Adipocyte (in vitro differentiated cells): ENCODE data around the gene BTBD2.

ENCODE experiments used
- DNase-seq: peaks from one replicate; pipeline ENCODE4 v3.0.0-alpha.2; 2015; ENCODE audit warnings: low read depth
- H3K27me3 ChIP-seq: replicated peaks from 2 replicates; pipeline ENCODE4 v1.7.0; 2013; ENCODE audit warnings: mild to moderate bottlenecking, low read length, moderate library complexity; ENCODE audit not compliant: control insufficient read depth, insufficient read depth
- H3K36me3 ChIP-seq: 2 replicates; pipeline ENCODE4 v1.7.0; 2013; ENCODE audit warnings: low read length, mild to moderate bottlenecking, moderate library complexity; ENCODE audit not compliant: control insufficient read depth, insufficient read depth, severe bottlenecking
- H3K4me1 ChIP-seq: 2 replicates; pipeline ENCODE4 v1.7.0; 2013; ENCODE audit warnings: mild to moderate bottlenecking, low read length, moderate library complexity; ENCODE audit not compliant: control insufficient read depth, insufficient read depth
- H3K4me3 ChIP-seq: 2 replicates; pipeline ENCODE4 v1.7.0; 2013; ENCODE audit warnings: mild to moderate bottlenecking, low read length, moderate library complexity
- H3K9ac ChIP-seq: 2 replicates; pipeline ENCODE4 v1.7.0; 2013; ENCODE audit warnings: mild to moderate bottlenecking, low read length, moderate library complexity
- H3K9me3 ChIP-seq: 2 replicates; pipeline ENCODE4 v1.7.0; 2013; ENCODE audit warnings: mild to moderate bottlenecking, low read length, moderate library complexity; ENCODE audit not compliant: control insufficient read depth

BTBD2 gene

DNA sequence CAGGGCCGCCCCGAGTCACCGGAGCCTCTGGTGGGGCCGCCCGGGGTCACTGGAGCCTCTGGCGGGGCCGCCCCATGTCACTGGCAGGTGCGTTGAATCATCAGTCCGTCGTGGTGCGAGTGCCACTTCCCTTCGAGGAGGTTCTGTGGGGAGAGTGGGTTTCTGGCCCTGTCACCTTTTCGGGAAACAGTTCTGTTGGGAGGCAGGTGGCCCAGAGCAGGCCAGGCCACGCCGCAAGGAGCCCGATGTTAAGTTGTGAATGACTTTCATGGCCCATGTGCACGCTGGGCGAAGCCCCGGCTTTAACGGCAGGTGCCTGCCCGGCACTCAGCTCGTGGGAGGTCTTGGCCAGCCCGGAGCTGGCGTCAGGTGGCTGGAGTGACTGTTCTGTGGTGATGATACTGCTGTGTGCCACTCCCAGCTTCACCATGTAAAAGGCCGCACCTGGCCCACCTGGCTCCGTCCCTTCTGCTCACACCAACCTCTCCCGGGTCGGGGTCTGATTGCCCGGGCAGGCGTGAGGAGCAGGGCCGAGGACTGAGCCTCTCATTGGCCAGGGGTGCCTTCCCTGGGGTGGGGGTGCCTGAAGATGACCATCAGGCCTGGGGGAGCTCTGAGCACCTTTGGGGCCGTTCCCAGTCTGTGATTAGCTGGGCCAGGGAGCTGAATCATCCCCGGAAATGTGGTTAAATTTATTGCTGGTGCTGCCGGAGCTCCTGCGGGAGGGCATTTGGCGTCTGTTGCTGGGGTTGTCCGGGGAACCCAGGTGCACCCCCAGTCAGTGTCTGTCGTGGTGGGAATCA is 45.3 kb downstream of the BTBD2 start:
- Histone ChIP-seq H3K4me1 (no peaks in the 10 kb centered on the region), H3K27me3 (no peaks in the 10 kb centered on the region), H3K36me3 (peaks cover 11% of the 10 kb centered on the region), H3K4me3 (no peak overlapping the region), H3K9ac (no peak overlapping the region), H3K9me3 (no peaks in the 10 kb centered on the region)
- no peak for DNase-seq

DNA sequence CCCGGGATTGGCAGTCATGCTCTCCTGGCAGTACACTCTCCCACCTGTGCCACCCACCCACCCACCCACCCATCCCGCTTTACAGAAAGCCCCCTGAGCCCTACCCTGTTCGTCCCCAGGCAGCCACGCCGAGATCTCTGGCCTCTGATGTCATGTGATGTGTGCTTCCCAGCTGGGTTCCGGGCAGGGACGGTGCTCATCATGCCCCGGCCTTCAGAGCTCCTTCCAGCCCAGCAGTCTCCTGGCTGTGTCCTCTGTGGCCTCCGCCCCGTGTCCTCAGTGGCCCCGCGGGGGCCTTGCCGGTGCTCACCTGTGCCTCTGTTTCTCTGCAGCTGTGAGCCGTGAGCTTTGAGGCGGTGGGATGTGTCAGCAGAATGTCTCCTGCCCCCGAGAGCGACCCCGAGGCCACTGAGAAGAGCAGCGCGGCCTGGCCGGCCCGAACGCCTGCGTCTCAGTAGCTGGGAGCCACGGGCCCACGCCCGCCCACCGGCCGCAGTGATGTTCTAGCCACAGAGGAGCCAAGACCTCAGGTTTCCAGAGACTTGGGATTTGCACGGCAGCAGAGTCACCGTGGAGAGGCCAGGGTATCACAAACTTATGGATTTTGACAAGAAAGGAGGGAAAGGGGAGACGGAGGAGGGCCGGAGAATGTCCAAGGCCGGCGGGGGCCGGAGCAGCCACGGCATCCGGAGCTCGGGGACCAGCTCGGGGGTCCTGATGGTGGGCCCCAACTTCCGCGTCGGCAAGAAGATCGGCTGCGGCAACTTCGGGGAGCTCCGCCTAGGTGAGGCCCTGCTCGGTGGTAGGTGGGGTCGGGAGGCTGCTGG is 46.1 kb downstream of the BTBD2 start:
- Histone ChIP-seq H3K4me1 (no peaks in the 10 kb centered on the region), H3K4me3 (no peak overlapping the region), H3K27me3 (no peaks in the 10 kb centered on the region), H3K9ac (no peak overlapping the region), H3K36me3 (peaks cover 7% of the 10 kb centered on the region), H3K9me3 (no peaks in the 10 kb centered on the region)
- DNase-seq = no peak

DNA sequence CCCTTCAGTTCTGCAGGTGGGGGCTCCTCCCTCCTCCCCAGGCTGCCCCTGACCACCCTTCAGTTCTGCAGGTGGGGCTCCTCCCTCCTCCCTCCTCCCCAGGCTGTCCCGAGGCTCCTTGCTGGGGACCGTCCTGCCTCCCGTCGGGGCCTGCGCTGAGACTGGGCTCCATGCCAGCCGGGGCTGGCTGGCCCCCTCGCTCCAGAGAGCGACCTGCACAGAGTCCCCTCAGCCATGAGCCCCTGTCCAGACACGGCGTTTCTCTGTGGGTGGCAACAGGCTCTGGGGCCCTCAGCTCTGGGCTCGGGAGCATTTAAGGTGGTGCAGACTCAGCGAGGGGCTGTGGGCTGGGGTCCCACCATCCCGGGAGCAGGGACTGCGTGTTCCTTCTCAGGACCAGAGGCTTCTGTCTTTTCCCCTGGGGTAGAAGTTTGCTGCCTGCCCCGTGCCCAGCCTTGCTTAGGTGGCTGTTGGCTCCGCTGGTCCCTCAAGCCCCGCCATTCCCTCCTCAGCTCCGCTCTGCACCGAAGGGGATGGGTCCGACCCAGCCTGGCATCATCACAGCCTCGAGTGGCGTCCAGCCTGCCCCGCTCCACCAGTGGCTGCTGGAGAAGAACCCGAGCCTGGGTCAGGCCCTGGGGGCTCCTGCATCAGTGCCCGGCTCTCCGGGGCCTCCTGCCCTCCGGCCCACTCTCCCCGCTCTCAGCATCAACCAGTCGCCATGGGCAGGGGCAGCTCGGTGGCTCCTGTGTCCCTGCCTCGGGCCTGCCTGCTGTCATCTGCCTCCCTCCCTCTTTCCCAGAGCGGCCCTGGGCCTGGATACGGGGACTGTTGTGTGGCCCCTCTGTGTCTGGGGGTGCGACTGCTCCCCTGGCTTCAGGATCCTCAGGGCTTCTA is 47.0 kb downstream of the BTBD2 start:
- Histone ChIP-seq H3K27me3 (no peaks in the 10 kb centered on the region), H3K4me3 (no peak overlapping the region), H3K36me3 (peaks cover 7% of the 10 kb centered on the region), H3K9me3 (no peaks in the 10 kb centered on the region), H3K4me1 (no peaks in the 10 kb centered on the region), H3K9ac (no peak overlapping the region)
- DNase-seq = no peak

DNA sequence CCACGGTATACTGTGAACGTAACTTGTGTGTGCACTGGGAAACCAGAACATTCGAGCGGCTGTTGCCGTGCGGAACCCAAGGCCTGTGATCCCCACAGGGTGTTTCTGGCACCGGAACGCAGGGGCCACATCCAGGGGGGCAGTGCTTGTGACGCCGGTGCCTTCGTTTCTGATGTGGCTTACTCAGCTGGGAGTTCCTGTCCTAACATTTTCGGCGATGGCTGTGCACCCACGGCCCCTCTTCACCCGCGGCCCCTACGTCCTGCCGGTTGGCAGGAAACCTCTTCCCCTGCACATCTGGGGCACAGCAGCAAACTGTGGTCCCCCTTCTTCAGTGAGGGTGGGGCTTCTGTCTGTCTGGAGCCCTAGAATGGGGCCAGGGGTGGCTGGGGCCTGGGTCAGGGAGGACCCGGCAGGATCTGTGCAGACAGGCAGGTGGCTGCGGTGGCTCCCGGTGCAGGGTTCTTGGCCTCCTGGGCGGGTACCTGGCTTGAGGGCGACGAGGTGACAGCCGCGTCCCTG is 48.4 kb downstream of the BTBD2 start:
- Histone ChIP-seq H3K36me3 (peaks cover 11% of the 10 kb centered on the region), H3K4me3 (no peak overlapping the region), H3K27me3 (no peaks in the 10 kb centered on the region), H3K9me3 (no peaks in the 10 kb centered on the region), H3K9ac (no peak overlapping the region), H3K4me1 (no peaks in the 10 kb centered on the region)
- DNase-seq = no peak

DNA sequence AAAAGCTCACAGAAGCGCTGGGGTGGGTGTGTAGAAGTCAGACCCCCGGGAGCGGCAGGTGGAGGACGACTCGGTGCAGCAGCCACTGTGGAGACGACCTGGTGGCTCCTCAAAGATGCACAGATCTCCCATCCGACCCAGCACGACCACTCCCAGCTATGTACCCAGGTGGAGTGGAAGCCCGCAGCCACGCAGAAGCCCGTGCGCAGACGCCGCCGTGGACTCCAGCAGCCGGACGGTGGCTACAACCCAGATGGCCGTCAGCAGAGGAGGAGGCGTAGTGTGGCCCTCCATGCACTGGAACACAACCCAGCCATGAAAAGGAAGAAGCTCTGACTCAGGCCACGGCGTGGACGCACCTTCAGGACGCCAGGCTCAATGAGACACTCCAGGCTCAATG is 52.8 kb downstream of the BTBD2 start:
- no peaks in the 10 kb centered on the region for H3K4me1 ChIP-seq
- H3K4me3 ChIP-seq = no peak overlapping the region
- no peak overlapping the region for H3K9ac ChIP-seq
- no peaks in the 10 kb centered on the region for H3K27me3 ChIP-seq
- H3K9me3 ChIP-seq = no peaks in the 10 kb centered on the region
- no peak for DNase-seq
- H3K36me3 ChIP-seq = peaks cover 7% of the 10 kb centered on the region

DNA sequence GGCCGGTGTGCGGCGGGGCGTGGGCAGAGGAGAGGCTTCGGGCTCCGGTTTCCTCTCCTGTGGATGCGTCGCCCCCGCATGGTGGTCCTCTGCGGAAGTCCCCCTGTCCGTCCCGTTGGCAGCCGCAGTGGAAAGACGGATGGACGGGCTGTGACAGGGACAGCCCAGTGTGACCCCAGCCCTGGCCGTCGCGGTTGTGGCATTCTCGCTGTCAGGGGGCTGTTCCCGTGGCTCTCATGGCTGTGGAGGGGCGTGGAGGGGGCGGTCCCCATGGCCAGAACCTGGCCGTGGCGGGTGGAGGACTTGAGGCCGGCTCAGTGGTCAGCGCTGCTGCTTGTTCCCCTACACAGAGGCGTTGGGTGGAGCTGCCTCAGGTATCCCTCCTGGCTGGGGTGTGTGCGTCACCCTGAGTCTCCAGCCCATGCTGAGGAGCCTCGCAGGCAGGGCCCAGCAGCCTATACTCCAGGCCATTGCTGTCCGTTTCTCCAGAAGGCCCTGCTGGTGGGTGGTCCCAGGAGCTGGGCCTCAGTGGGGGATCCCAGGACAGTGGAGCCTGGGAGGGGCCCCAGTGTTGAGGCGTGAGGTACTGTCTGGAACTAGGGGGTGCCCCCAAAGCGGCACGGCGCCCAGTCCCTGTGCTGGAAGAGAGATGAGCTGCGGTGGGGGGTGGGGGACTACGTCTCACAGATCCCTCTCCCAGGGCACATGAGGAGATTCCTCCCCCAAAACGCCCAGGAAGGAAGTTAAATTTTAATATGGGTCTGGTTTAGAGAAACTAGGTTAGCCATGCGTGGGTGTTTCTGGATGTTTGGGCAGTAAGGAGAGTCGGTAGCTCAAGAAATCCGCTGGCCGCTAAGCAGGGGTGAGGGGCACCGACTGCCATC is 54.3 kb downstream of the BTBD2 start:
- no peak overlapping the region for H3K9ac ChIP-seq
- no peak for DNase-seq
- H3K9me3 ChIP-seq = no peaks in the 10 kb centered on the region
- no peaks in the 10 kb centered on the region for H3K4me1 ChIP-seq
- H3K36me3 ChIP-seq = peaks cover 4% of the 10 kb centered on the region
- H3K27me3 ChIP-seq = no peaks in the 10 kb centered on the region
- no peak overlapping the region for H3K4me3 ChIP-seq

DNA sequence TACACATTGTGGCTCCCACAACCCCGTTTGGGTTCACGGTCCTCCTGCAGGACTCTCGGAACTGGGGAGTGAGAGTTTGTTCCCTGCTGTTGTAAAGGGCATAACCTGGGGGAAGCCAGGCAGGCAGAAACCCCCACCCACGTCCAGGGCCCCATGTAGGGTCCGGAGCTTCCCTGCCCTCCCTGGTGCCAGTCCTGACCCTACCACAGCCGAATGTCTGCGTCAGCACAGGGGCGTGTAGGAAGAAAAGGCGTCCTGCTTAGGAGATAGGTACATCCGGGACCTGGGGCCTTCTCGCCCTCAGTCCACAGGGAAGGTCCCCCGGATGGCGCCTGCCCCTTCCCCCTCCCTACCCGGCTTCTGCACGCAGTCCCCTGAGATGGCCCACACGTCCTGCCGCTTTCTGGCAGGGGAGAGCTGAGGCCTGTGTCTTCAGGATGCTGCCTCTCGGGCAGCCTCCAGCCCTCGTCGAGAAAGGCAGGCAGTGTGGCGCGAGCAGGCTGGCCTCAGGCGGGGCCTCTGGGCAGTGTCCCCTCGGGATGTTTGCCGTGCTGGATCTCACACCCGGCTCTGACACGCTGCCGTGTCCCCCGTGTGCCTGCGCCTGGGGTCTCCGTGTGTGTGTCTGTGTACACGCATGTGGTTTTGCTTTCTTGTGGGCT is 55.5 kb downstream of the BTBD2 start:
- H3K4me3 ChIP-seq = no peak overlapping the region

DNA sequence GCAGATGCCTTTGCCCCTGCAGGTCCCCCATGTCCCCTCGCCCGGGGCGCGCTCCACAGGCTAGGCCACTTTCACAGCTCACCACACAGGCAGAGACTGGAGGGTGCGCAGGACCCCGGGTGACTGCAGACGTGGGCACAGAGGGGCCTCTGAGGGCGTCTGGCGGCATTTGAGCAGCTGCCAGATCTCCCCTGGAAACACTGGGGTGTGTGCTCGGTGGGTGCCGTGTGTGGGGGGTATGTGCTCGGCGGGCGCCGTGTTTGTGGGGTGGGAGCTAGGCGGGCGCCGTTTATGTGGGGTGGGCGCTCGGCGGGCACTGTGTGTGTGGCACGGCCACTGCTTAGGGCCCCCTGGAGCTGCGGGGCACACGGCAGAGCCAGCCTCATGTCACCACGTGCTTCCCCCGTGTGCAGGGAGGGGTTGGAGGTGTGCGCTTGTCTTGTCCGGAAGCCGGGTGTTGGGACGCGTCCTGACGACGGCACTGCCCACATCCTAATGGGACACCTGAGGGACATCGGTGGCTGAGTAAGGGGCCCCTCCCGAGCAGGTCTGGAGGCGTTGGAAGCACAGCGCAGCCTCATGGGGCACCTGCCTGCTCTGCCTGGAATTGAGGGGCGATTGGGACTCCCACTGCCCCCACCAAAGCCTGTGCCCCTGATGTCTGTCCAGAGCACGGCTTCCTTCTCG is 57.8 kb downstream of the BTBD2 start:
- no peak overlapping the region for H3K9ac ChIP-seq
- no peaks in the 10 kb centered on the region for H3K27me3 ChIP-seq
- peaks cover 1% of the 10 kb centered on the region for H3K36me3 ChIP-seq
- H3K4me1 ChIP-seq = no peaks in the 10 kb centered on the region
- DNase-seq = no peak
- no peak overlapping the region for H3K4me3 ChIP-seq
- no peaks in the 10 kb centered on the region for H3K9me3 ChIP-seq

More for the DNA sequence above, 55.5 kb downstream of the BTBD2 start:
- H3K4me1 ChIP-seq = no peaks in the 10 kb centered on the region
- H3K36me3 ChIP-seq = peaks cover 4% of the 10 kb centered on the region
- H3K9ac ChIP-seq = no peak overlapping the region
- no peaks in the 10 kb centered on the region for H3K9me3 ChIP-seq
- no peaks in the 10 kb centered on the region for H3K27me3 ChIP-seq
- DNase-seq = no peak

DNA sequence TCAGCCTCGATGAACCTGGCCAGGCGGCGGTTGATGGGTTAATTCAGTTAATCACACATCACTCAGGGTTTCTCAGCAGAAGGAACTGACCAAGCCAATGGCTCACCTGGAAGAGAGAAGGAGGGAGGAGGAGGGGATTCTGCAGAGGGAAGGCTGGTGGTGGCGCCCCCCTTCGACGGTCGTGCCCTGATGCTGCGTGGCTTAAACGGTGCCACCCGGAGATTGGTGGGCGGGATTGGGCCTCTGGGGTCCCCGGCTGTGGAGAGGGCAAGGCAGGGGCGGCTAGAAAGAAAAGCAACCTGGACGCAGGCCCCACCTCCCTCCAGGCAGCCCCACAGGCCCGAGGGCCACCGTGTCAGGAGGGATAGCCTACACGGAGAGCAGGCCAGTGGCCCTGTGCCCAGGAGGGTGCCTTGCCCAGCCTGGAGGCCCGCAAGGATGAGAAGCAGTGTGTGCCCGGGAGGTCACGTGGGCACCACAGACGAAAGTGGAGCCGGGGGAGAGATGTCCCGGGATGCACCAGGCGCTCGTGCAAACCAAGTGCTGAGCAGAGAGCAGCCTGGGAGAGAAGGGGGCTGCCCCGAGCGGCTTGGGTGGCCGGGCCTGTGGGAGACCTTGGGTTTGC is 58.5 kb downstream of the BTBD2 start:
- no peaks in the 10 kb centered on the region for H3K27me3 ChIP-seq
- no peaks in the 10 kb centered on the region for H3K4me1 ChIP-seq
- no peak overlapping the region for H3K4me3 ChIP-seq
- H3K9ac ChIP-seq = no peak overlapping the region
- no peaks in the 10 kb centered on the region for H3K9me3 ChIP-seq
- no peak for DNase-seq
- H3K36me3 ChIP-seq = peaks cover 3% of the 10 kb centered on the region
